ENCODE results near the gene UVSSA. TPM values are rescaled to one million over a fixed set of nuclear protein-coding genes. Genes with fewer than 3 reads are reported as not detected.

Gene UVSSA
- 10 to 100 TPM; 17.2 to 20.5 (median 18.9) TPM for total RNA-seq

DNA sequence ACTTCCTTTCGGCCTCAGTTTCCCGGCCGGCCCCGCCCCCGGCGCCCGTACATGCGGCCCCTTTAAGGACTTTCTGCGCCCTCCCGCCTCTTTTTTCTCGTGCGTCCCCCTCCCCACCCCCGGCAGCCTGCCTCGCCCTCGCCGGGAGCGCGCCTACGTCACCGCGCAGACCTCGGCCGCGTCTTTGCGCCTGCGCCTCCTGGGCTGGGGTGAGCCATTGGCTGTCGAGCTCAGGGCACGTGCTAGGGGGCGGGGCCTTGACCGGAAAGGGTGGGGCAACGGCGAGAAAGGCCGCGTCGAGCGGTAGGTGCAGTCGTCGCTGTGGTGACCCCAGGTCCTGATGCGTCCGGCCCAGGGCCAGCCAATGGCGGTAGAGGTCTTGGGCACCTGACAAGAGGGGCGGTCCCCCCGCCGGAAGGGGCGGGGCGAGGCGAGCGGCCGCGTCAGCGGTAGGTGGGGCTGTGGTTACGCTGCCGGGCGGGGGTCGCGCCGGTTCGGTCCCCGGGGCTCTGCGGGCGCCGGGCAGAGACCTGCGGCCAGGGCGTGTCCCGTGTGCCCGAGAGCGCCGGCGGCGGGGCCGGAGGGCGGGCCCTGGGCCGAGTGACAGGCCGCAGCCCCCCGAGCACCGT lies at the start of gene UVSSA:
Gene UVSSA, plus strand, starts transcription at position 428 of the 629 bp plus-strand sequence. CDS start 884 bp downstream, outside the sequence.
- Mint-ChIP-seq H3K4me1 (ENCODE audit: low read depth) (peaks cover 40% of the 10 kb centered on the region), H3K9me3 (no peaks in the 10 kb centered on the region), H3K4me3 (peak within 1 kb of the TSS; percentile 89), H3K36me3 (ENCODE audit: insufficient read depth) (peaks cover 6% of the 10 kb centered on the region), H3K27me3 (ENCODE audit: low read depth) (no peaks in the 10 kb centered on the region)
- peak; percentile 100 for DNase-seq
- peak; percentile 95 to 96 for ATAC-seq

- Mint-ChIP-seq H3K4me1 (ENCODE audit: low read depth) (peaks cover 54% of the 10 kb centered on the region), H3K36me3 (ENCODE audit: insufficient read depth) (peaks cover 30% of the 10 kb centered on the region), H3K27me3 (ENCODE audit: low read depth) (no peaks in the 10 kb centered on the region), H3K9me3 (no peaks in the 10 kb centered on the region), H3K4me3 (no peak overlapping the region)
- DNase-seq (no peak), ATAC-seq (no peak)
Observed at GRCh38 chr4:1297456-1298325, 49.3 kb upstream of the UVSSA start.

GRCh38 chr4:1298461-1298860 lies 48.5 kb upstream of the UVSSA start:
- Mint-ChIP-seq H3K27me3 (ENCODE audit: low read depth) (no peaks in the 10 kb centered on the region), H3K4me3 (no peak overlapping the region), H3K36me3 (ENCODE audit: insufficient read depth) (peaks cover 30% of the 10 kb centered on the region), H3K4me1 (ENCODE audit: low read depth) (peaks cover 51% of the 10 kb centered on the region), H3K9me3 (no peaks in the 10 kb centered on the region)
- no peak for ATAC-seq
- no peak for DNase-seq

DNA sequence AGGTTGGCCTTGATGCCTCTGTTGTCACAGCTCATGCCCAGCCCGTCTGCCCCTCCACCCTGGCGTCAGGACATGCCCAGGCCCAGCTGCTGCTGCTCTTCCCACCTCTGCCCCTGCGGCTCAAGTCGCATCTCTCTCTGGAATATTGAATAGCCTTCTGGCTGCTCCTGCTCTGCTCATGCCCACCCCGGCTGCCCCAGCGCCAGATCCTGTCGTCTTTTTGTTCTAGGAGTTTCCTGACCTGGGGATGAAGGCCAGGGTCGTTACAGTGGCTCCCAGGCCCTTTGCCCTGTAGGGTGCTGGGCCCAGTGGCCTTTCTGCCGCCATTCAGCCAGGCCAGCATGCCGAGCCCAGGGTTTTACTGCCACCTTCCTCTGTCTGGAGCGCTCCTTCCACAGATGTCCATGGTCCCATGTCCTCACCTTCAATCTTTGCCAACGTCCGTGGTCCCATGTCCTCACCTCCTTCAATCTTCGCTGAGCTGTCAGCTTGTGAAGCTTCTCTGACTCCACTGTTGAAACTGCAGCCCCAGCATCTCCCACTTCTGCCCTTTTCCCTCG lies 47.6 kb upstream of the UVSSA start:
- DNase-seq = no peak
- Mint-ChIP-seq H3K9me3 (no peaks in the 10 kb centered on the region), H3K27me3 (ENCODE audit: low read depth) (no peaks in the 10 kb centered on the region), H3K4me1 (ENCODE audit: low read depth) (peaks cover 43% of the 10 kb centered on the region), H3K4me3 (no peak overlapping the region), H3K36me3 (ENCODE audit: insufficient read depth) (peaks cover 26% of the 10 kb centered on the region)
- ATAC-seq = no peak

DNA sequence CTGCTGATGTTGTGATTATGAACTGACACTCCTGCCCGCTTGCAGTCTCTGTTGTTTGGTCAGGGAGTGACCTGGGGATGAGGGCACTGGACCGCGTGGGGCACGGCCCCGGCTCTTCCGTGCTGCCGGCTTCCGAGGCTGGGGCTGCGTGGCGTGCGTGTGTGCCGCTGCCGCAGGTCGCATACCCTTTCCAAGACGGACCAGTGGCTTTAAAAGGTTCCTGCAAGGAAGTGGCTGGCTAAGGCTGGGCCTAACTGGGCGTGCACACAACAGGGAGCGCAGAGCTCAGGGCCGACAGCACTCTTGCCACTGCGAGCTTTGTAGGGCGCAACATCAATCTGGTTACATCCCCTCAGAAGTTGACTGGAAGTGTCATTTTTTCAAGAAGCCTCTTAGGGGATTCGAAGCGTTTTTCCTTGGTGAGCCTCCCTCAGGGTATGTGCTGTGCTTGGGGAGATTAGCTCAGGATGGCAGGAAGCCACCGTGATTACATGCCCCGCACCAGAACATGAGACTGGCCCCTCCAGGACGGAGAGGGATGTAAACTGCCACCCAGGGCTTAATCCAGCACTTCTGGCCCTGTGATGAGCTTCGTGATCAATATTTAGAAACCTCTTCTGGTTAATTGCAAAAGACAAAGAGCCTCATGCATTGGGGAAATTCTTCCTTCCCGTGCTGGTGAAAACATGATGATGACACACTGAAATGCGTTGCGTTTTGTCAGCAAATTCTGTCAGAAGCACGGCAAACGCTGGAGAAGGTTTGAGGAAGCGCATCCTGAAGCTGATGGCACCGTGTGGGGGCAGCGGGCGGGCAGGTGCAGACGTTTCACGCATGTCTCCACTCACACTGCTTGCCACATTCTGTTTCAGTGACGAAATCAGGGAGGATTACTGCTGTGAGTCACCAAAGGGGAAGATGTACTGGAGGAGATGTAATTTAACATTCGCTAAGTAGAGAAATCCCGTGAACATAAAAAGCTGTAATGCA lies 46.2 kb upstream of the UVSSA start:
- ATAC-seq = peak; percentile 57 to 77
- H3K36me3 Mint-ChIP-seq (ENCODE audit: insufficient read depth) = peaks cover 30% of the 10 kb centered on the region
- H3K9me3 Mint-ChIP-seq = no peaks in the 10 kb centered on the region
- peaks cover 42% of the 10 kb centered on the region for H3K4me1 Mint-ChIP-seq (ENCODE audit: low read depth)
- peak; percentile 18 for DNase-seq
- no peak overlapping the region for H3K4me3 Mint-ChIP-seq
- no peaks in the 10 kb centered on the region for H3K27me3 Mint-ChIP-seq (ENCODE audit: low read depth)

DNA sequence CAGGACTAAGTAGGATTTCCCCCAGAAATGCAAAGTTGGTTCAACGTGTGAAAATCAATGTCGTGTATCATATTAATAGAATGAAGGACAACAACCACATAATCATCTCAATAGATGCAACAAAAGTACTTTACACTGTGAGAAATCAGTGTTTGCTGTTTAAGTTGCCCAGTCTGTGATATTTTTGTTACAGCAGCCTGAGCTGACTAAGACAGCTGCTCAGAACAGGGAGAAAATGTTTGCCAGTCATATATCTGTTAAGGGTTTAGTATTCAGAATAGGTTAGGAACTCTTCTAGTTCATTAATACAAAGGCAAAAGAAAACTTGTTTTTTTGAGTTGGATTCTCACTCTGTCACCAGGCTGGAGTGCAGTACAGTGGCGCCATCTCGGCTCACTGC lies 44.8 kb upstream of the UVSSA start:
- Mint-ChIP-seq H3K27me3 (ENCODE audit: low read depth) (no peaks in the 10 kb centered on the region), H3K9me3 (no peaks in the 10 kb centered on the region), H3K4me3 (no peak overlapping the region), H3K36me3 (ENCODE audit: insufficient read depth) (peaks cover 33% of the 10 kb centered on the region), H3K4me1 (ENCODE audit: low read depth) (peaks cover 49% of the 10 kb centered on the region)
- ATAC-seq = no peak
- no peak for DNase-seq

- Mint-ChIP-seq H3K9me3 (no peaks in the 10 kb centered on the region), H3K27me3 (ENCODE audit: low read depth) (no peaks in the 10 kb centered on the region), H3K36me3 (ENCODE audit: insufficient read depth) (peaks cover 29% of the 10 kb centered on the region), H3K4me1 (ENCODE audit: low read depth) (peaks cover 59% of the 10 kb centered on the region), H3K4me3 (no peak overlapping the region)
- DNase-seq (no peak), ATAC-seq (no peak)
Observed at GRCh38 chr4:1305261-1305711, 41.7 kb upstream of the UVSSA start.

- H3K4me1 Mint-ChIP-seq (ENCODE audit: low read depth) = peaks cover 63% of the 10 kb centered on the region
- no peaks in the 10 kb centered on the region for H3K27me3 Mint-ChIP-seq (ENCODE audit: low read depth)
- ATAC-seq (peak; percentile 33 to 39), DNase-seq (peak; percentile 33)
- no peak overlapping the region for H3K4me3 Mint-ChIP-seq
- no peaks in the 10 kb centered on the region for H3K9me3 Mint-ChIP-seq
- peaks cover 24% of the 10 kb centered on the region for H3K36me3 Mint-ChIP-seq (ENCODE audit: insufficient read depth)
Observed at GRCh38 chr4:1305781-1306455, 41.1 kb upstream of the UVSSA start.

DNA sequence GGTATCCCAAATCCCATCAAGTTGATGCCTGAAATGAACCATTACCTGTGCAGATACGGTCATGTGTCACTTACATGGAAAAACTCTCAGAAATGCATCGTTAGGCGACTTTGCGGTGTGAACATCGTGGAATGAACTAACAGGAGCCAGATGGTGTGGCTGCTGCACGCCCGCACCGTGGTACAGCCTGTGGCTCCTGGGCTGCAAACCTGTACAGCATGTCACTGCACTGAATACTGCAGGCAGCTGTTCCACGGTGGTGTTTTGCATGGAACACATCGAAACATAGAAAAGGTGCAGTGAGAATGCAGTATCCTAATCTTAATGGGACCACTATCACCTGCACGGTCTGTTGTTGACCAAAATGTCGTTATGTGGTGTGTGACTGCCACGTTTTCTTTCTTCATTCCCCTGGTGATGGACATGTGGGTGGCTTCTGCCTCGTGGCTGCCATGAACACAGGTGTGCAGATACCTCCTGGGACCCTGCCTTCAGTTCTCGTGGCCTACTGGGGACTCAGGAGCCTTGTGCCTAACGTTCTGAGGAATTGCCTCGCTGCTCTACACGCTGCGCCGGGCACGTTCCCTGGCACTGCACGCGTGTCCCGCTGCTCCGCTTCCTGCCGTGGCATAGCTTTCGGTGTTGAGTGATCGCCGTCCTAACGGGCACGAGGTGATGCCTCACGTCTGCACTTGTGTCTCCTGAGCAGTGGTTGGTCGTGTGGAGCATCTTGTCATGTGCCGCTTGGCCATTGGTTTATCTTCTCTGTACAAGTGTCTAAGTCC lies 38.9 kb upstream of the UVSSA start:
- ATAC-seq (no peak), DNase-seq (no peak)
- H3K27me3 Mint-ChIP-seq (ENCODE audit: low read depth) = no peaks in the 10 kb centered on the region
- no peak overlapping the region for H3K4me3 Mint-ChIP-seq
- H3K9me3 Mint-ChIP-seq = no peaks in the 10 kb centered on the region
- peaks cover 64% of the 10 kb centered on the region for H3K4me1 Mint-ChIP-seq (ENCODE audit: low read depth)
- H3K36me3 Mint-ChIP-seq (ENCODE audit: insufficient read depth) = peaks cover 18% of the 10 kb centered on the region

DNA sequence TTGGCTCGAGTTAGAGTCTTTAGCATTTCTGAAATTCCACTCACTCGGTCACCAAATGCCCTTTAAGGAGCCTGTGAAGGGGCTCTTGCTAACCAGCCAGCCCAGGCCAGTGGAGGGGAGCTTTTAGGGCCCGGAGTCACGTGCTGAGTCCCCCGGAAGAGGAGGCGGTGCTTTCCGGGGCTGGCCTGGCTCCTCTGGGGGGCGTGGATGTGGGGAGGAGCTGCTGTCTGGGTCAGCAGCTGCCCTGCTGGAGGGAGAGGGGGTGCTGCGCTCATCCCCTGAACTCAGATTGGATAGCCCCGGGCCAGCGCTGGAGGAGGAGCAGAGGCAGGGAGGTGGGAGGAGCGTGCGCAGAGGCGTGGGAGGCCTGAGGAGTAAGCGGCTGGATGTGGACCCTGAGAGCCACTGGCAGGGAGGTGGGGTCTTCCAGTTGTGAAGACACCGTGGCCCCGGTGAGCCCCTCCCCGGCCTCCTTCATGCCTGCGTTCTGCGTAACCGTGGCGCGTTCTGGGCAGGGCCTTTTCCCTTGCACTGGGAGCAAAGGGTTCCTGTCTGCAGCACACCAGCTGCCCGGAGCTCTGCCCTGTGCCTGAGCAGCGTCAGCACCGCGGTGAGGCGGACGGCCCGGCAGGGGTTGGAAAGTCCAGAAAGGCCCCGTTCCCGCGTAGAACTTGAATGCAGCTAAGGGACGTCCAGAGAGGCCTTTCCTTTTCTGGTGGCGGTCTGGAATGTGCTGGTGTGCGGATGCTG lies 37.6 kb upstream of the UVSSA start:
- peak; percentile 78 to 84 for ATAC-seq

GRCh38 chr4:1310031-1310795 lies 36.8 kb upstream of the UVSSA start:
- no peak for ATAC-seq
- Mint-ChIP-seq H3K36me3 (ENCODE audit: insufficient read depth) (peaks cover 27% of the 10 kb centered on the region), H3K9me3 (no peaks in the 10 kb centered on the region), H3K27me3 (ENCODE audit: low read depth) (no peaks in the 10 kb centered on the region), H3K4me1 (ENCODE audit: low read depth) (peaks cover 65% of the 10 kb centered on the region), H3K4me3 (peak overlapping the region; percentile 24)
- DNase-seq = no peak

More for the DNA sequence above, 37.6 kb upstream of the UVSSA start:
- DNase-seq = peak; percentile 26
- H3K9me3 Mint-ChIP-seq = no peaks in the 10 kb centered on the region
- peak overlapping the region; percentile 72 for H3K4me3 Mint-ChIP-seq
- peaks cover 23% of the 10 kb centered on the region for H3K36me3 Mint-ChIP-seq (ENCODE audit: insufficient read depth)
- H3K4me1 Mint-ChIP-seq (ENCODE audit: low read depth) = peaks cover 68% of the 10 kb centered on the region
- H3K27me3 Mint-ChIP-seq (ENCODE audit: low read depth) = no peaks in the 10 kb centered on the region
